Activated CD4-positive, CD25-positive, alpha-beta regulatory T cell treated with anti-CD3 and anti-CD28 coated beads, Interleukin-2, amount 50 U/mL, for 24 hours (primary cell): ENCODE results near the gene WRNIP1.
"Not testable (repeated sequence)": the region's sequence is repeated elsewhere in the genome, so short reads cannot be mapped to it uniquely, and the experiment has no call there.

Source experiments
- ATAC-seq, 2 donors: fragments of 150-1000 bp; cut with Tn5 transposase; one replicate each; pipeline ENCODE4 v1.10.0; 2021; ENCODE audit warnings: mild to moderate bottlenecking in 1 of 2, moderate library complexity in 1 of 2

Gene WRNIP1

DNA sequence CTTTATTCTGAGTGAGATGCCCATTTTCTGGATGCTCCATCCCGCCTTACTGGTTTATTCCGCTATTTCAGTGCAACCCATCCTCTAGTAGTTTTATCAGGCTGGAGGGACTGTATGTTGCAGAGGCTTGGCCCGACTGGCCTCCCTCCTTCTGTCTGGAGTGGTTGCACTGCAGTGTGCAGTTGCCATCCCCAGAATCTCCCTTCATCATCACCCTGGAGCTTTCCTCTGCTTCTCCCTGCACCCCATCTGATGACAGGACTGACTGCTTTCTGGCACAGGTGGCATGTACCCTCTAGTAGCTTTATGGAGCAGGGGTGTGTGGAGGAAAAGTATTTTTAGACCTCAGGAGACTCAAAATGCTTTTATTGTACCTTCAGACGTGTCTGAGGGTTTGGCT, 21.1 kb downstream of the WRNIP1 start:
- ATAC-seq: no peak

DNA sequence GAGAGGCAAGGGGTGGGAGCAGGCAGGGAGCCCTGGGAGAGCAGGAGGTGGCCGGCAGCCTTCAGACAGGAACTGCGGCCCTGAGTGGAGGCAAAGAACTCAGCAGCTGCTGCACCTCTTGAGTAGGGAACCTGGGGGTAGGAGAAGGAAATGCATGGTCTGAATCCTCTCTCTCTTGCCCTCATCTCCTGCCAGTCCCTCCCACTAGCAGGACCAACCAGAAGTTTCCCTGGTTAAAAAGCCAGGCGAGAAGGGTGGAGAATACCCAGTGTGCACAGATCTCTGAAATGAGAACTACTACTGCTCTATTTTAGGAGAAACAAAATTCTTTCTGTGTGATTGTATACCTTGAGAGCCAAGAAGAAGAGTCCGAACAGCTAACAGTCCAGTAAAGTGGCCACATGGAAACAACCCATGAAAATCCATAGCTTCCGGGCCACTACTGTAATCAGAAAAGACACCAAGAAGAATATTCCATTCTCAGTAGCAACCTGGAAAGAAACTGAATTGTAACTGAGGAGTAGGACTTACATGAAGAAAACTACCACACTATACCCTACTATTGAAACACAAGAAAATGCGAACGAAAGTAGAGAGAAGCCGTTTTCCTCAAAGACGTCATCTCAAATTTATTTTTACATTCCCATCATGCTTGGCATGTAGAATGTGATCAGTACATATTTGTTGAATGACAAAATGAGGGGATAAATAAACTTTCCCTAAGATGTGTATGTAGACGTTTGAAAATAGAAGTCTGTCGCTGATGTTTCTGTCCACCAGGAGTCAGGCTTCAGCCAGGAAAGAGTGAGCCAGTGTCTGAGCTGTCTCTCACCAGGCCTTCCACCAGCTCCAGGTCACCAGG, 25.6 kb downstream of the WRNIP1 start:
- peak; percentile 72 to 84 for ATAC-seq

DNA sequence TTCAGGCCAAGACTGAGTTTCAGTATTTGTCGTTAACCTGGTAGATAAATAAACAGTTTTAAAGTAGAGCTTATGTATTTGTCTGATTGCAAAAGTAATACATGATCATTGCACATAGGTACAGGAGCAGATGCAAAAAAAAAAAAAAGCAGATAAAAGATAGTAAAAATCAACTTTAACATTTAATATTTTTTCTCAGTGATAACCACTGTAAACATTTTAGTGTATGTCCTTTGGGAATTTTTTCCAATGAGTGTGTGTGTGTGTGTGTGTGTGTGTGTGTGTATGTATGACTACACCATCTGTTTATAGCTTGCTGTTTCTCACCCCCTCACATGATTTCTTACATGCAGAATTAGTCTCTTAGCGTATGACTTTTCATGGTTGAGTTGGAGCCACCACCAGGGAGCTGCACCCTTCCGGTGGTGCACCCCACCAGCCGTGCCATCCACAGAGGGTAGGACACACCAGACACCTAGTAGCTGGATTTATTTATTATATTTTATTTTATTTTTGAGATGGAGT, 26.3 kb downstream of the WRNIP1 start:
- ATAC-seq: no peak

DNA sequence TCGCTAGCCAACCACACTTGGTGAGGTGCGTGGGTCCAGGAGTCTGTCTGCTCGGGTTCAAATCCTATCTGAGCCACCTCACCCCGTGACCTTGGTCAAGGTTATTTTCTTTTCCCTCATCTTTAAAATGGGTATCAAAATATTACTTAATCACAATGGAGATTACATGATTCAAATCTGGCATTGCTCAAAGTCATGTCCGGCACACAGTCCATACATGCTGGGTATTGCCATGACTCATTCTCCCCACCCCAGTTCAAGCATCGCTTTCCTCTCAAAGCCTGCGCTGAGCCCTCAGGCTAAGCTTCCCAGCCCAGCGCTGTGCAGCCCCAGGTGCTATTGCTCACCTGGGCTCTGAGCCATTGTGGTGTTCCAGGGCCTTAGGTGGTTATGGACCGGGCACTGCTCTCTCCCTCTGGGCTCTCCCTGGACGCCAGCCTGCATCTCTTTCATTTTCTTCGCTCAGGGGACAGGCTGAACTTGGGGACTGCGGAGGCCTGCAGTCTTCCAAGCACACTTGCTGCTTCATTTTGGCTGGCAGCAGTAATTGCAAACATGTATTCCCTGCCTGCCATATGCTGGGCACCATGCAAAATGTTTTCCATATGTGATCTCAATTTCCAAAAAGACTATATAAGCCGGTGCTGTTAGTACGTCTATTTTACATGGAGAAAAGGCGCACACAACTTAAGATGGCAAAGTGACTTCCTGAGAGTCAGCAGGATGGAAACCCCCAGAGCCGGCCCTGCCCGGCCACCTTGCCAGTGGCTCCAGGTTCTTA, 27.3 kb downstream of the WRNIP1 start:
- ATAC-seq: no peak

DNA sequence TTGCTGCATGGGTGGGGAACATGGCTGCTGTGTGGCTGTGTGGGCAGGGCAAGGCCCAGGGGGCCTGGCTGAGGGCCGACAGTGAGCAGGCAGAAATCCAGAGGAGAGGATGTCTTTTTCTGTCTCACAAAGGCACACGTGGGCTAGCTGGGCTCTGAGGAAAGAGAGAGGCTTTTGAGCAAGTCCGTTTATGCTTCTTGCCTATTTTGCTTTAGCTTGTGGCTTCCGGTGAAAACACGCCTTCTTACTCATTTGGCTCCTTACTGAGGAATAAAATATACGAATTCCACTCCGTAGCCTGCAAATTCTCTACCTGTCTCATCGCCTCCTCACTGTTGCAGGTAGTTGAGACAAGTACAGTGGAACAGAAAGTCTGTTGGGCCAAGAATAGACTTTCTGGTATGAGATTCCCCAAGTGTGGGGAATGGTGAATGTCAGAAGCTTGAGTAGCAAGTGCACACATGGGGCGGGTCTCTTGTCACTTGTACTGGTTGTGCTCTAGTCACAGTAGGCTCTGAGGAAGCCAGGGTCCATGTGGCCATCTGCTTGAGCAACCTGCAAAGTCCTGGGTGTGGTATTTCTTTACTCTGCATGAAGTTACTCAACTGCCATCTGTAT, 28.4 kb downstream of the WRNIP1 start:
- peak; percentile 28 to 45 for ATAC-seq

DNA sequence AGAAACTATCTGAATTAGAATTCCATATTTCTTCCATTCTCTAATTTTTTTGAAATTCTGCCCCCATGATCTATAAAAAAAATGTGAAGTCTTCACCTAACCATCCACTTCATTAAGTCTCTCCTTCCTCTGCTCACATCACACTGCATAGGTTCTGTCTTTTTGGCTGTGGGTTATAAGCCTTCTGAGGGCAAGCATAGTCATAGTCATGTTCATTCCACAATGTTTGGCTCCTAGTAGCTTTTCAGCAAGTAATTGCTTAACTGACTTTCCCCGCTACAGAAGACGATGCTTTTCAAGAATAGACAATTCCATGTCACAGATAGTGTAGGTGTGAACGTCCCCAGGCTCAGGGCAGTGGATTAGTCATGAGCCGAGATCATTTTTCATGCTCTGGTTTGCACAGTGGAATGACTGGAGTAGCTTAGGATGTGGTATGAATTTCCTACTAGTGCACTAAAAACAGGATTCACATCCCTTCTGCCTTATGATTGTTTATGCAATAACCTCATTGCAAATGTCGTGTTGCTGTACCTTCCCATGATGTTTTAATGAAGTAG, 29.1 kb downstream of the WRNIP1 start:
- ATAC-seq: no peak

DNA sequence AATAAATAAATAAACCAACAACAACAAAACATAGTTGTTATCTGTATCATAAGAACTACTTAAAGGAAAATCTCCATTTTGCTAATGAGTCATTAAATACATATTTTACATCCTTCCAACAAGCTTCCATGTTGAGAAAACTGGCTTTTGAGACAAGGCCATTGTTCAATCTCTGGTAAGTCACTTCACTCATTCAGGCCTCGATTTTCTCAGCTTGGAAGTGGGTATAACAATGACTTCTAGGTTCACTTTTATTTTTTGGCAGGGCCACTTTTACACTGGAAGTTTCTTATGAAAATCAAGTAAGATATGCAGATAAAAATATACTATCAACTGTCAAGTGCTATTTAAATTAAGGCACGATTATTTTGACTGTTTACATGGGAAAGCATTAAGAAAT, 30.0 kb downstream of the WRNIP1 start:
- ATAC-seq: no peak

DNA sequence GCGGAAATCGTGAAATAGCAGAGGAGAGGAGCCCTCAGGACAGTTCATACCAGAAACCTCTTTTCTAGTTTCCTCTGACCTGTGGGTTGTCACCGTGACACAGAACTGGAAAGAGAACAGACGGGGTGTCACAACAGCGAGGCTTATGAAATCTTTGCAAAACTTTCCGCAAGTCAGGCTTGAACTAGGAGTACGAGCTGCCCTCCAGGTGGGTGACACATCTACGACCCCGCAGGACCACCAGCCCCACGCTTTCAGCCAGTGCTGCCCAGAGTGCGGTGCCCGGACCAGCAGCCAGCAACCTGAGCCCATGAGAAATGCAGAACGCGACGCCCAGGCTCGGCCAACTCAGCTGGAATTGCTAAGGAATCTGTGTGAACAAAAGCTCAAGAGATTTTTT, 30.8 kb downstream of the WRNIP1 start:
- no peak for ATAC-seq

DNA sequence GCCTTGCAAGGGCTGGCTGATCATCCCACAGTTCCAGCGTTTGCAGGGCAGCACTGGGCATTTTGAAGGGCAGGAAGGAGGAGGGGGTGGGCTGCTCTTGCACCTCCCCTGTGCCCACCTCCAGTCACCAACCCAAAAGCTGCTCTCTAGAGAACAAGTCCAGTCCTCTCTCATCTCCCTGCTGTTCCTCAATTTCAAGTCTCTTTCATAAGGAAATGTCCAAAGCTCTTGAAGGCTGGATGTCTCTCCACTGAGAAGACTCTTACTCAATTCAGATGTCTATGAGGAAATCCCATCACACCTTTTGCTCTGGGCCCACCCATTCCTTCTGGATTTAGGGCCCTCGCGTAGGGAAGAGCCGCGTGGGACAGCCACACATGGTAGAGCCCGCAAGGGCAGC, 31.7 kb downstream of the WRNIP1 start:
- no peak for ATAC-seq

DNA sequence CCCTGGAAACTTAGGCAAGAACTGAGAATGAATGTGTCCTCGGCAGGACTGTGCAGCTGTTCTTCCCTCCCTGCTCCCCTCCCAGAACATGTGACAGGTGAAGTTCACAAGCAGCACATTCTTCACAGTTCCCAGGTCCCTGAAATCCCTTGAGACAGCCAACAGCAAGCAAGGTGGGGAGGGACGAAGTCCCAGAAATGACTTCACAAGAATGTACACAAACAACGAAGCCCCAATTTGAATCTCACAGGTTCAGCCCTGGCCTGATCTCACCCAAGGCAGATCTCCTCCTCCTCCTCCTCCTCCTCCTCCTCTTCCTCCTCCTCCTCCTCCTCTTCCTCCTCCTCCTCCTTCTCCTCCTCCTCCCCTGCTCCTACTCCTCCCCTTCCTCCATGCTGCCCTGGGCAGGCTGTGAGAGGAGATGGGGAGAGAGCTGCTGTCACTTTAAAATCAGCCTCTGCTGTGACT, 32.4 kb downstream of the WRNIP1 start:
- no peak for ATAC-seq

DNA sequence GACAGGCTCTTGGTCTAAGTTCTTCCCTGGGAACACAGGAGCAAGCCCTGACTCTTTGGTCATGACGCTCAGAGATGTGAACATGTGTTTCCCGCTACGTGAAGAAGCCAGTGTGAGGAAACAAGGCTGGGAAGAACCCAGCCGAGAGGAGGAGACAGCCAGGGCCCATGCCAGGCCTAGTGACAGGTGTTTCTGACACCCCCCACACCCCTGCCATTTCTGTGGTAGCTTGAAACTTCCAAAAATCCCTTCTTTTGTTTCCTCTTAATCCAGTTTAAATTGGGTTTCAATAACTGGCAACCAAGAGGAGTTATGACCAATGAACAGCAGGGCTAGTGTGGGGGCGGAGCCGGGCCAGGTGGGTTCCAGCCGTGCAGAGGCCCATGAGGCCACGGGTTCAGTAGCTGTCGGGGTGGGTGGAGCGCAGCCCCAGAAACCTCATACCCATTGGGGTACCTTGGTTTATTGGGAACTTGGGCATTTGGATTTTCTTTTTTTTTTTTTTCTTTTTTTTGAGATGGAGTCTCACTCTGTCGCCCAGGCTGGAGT, 33.5 kb downstream of the WRNIP1 start:
- no peak for ATAC-seq

DNA sequence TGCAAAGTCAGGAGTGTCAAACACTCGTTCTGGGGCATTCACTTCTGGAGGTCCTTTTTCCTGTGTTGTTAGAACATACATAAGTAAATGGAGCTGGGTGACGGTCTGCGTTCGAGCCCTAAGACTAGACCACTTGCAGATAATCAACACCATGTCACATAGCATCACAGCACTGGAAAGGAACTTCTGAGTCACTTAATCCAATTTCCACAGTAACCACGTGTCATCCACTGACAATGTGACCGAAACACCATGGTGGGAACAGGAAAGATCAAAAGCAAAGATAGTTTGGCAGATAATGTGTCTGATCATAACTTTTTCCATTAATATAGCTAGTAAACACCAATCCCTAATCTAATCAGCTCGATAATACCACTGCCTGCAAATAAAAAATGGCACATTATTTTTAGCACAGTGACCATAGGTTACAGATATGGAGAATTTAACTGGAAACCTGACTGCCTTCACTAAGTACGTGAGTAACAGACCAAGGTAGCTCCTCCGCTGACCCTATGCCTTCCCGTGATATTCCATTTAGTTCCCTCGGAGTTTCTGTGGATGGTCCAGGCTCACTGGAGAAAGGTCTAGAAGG, 34.8 kb downstream of the WRNIP1 start:
- ATAC-seq: peak; percentile 53 to 55

DNA sequence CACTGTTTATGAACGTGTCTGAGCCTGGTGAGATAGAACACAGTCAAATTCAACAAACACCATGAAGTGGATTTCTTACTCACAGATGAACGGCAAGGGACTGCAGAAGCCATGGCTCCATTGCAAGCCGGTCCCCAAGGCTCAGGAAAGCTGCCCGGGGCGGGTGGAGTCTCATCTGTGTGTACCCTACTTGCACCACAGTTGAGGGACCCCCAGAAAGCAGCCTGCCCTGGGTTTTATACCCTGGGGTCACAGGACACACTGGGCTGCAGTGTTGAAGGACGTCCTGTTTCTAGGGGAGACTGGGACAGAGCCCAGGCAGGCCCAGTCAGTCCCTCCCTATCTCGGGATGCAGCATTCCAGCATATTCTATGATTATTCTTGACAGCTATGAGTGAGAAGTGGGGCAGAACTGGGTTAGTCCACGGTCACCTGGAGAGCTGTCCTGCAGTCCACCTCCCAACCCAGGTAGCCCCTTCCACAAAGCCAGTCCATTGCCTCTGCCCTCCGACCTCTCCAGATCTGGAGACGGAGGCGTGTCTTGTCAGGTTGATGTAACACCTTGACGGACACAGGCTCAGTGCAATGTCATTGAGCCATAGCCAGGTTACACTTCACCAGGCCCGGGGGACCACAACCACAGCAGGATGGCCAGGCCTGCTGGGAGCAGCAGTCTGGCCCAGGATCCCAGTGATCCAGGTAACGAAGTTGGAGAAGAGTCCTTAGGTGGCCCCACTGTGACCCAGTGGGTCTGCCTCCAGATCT, 35.5 kb downstream of the WRNIP1 start:
- ATAC-seq: no peak

DNA sequence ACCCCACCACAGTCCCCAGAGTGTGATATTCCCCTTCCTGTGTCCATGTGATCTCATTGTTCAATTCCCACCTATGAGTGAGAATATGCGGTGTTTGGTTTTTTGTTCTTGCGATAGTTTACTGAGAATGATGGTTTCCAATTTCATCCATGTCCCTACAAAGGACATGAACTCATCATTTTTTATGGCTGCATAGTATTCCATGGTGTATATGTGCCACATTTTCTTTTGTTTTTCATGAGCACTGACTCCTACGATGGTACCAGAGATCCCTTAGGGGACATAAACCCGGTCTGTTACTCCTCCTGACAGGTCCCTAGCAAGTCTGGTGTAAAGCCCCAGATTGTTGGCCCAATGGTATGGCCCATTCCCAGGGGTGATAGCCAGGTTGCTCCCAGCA, 36.5 kb downstream of the WRNIP1 start:
- ATAC-seq: not testable (repeated sequence)

DNA sequence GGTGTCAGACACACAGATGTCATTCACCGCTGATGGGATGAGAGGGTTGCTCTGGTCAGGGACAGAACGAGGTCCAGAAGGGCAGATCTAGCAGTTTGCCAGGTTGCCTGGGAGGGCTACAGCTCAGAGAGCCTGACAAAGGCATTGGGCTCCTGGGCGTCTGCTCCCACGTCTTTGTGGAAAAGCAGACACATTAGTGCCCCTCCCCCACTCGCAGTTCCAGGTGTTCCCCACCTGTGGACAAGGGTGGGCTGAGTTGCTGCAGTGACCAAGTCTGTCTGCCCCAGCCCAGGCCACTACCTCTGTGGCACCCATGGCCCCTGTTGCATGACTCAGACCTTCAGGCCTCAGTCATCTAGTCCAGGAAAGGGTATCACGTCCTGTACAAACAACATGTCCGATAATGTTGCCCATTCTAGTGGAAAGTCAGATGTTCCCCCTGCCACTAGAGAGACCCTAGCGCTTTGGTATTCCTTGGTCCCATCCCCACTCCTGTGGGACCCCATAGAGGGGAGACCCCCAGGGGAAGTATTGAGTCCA, 37.4 kb downstream of the WRNIP1 start:
- no peak for ATAC-seq

DNA sequence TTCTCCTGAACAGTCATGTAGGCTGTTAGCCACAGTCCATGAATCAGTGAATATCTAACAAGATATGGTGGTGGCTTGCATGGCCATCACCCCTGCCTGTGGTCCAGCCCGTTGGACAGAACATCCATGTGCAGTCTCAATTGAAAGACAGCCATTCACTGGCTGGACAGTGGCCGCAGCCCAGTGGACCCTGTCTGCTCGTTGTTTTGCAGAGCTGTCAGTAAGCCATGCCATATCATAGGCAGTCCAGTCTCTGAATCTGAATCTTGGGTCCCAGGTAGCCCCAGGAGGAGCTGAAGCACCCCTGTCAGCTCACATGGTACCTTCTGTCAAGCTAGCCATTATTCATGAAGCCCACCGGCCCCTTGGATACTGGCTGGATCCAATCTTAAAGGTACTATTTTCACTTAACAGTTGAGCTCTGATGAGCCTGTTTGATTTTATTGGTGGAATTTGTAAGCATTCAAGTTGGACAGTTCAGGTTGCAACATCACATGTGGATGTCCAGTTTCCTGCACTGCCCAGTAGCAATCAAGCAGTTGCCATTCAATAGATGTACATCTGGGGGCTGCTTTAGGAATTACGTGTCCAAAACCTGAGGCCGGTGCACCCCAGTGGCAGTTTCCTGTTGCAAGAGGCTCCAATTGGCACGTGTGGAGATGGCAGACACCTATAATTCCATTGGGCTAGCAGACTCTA, 38.7 kb downstream of the WRNIP1 start:
- ATAC-seq: no peak

DNA sequence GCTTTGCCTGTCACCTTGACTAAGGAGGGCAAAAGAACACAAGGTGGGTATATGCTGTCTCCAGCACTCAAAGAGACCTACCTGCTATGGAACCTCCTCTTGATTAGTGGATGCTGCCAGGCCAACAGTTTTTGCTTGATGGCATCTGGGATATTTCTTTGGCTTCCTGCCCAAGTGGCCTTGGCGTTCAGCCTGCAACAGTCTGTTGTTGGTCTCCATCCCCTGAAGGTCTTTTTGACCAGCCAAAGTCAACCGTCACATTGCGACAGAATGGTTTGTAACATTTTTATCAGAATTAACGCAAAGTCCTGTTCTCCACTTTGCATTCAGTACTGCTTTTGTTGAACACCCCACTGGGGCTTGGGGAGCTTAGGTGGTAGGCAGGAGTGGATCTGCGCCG, 39.3 kb downstream of the WRNIP1 start:
- ATAC-seq: no peak

DNA sequence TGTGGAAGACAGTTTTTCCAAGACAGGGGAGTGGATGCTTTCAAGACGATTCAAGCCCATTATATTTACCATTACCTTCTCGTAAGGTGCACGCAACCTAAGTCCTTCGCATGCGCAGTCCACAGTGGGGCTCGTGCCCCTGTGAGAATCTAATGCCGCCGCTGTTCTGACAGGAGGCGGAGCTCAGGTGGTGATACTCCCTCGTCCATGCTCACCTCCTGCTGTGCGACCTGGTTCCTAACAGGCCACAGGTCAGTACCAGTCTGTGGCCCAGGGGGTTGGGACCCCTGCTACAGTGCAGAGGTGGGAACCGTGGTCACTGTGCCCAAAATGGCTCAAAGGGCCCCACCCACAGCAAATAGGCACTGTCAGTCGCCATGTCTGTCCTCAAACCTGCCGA, 39.8 kb downstream of the WRNIP1 start:
- ATAC-seq: no peak

DNA sequence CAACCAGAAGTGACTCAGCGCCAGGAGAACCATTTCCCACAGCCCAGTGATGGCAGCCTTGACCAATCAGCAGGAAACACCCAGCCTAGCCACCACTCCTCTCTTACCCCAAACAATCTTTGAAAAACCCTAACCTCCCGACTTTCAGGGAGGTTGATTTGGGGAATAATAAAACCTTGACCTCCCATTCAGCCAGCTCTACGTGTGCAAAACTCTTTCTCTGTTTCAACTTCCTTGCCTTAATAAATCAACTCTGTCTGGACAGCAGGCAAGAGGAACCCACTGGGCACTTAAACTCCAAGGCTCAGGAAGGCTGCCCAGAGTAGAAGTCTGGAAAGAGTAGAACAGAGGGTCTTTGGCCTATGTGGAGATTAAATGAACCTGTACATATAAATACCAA, 41.5 kb downstream of the WRNIP1 start:
- ATAC-seq: no peak

DNA sequence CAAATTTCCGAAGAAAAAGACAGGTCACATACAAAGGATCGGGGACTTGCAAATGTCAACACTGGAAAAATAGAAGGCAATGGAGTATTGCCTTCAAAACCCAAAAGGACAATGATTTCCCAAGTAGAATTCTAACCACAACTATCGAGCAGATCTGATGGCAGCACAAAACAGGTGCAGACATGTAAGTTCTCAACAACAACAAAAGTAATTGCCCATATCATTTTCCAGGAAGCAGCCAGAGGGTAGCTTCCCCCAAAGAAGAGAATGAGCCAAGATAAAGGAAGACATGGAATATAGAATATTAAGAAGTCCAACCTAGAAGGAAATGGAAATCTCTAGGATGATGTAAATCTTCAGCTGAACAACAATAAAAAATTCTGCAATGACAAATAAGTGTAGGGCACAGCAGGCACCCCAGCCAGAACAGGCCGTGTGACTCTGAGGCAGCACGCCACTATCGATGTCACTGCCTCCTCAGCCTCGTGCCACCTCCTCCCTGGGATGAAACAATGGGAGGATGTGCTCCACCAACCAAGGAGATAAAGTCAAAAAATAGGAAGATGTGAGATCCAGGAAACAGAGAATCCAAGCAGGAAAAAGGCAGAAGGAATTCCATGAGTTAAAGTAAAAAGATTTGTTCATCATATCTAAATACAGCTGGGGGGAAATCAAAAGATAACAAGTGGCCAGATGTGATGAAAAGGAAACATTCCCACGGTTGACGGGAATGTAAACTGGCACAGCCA, 42.3 kb downstream of the WRNIP1 start:
- ATAC-seq: no peak
